Fibroblast of lung (primary cell): ENCODE measurements around the gene PRKACG. TPM values are rescaled to one million over a fixed set of nuclear protein-coding genes. Genes with fewer than 3 reads are reported as not detected.
A peak's percentile ranks its signal among the peaks of the same experiment; 100 is the strongest.

Experiments
- DNase-seq, 2 donors: peaks; one replicate each; pipeline versions ENCODE4 v3.0.0 to v3.0.0-alpha.2; 2010; ENCODE audit warnings: low read depth in 2 of 2
- H2AFZ ChIP-seq: 2 replicates; pipeline ENCODE4 v1.5.1; 2012; ENCODE audit warnings: low read length, control low read depth, inconsistent platforms
- H3K27ac ChIP-seq: 2 replicates; pipeline ENCODE4 v1.5.1; 2011; ENCODE audit warnings: low read length, control low read depth; ENCODE audit not compliant: insufficient read depth
- H3K27me3 ChIP-seq: 2 replicates; pipeline ENCODE4 v1.5.1; 2011; ENCODE audit warnings: mild to moderate bottlenecking, low read length; ENCODE audit not compliant: control insufficient read depth, insufficient read depth
- H3K36me3 ChIP-seq: 2 replicates; pipeline ENCODE4 v1.5.1; 2011; ENCODE audit warnings: low read length; ENCODE audit not compliant: control insufficient read depth, insufficient read depth
- H3K4me1 ChIP-seq: 2 replicates; pipeline ENCODE4 v1.5.1; 2011; ENCODE audit warnings: low read length; ENCODE audit not compliant: control insufficient read depth, insufficient read depth; ENCODE audit errors: extremely low read depth
- H3K4me2 ChIP-seq: 2 replicates; pipeline ENCODE4 v1.5.1; 2011; ENCODE audit warnings: low read length, control low read depth; ENCODE audit not compliant: insufficient read depth; ENCODE audit errors: extremely low read depth
- H3K4me3 ChIP-seq, 4 experiments: fragments of 200-600 bp in 1 of 4; sonication (generic) in 1 of 4; replicated peaks in 1 of 4; 2 replicates each; pipeline ENCODE4 v1.5.1; 2011 to 2016; ENCODE audit warnings: low read length in 4 of 4, low read depth in 3 of 4, mild to moderate bottlenecking in 3 of 4, control low read depth in 2 of 4, inconsistent platforms in 1 of 4, mixed read lengths in 1 of 4; ENCODE audit not compliant: insufficient read depth in 1 of 4; ENCODE audit errors: control extremely low read depth in 1 of 4
- H3K79me2 ChIP-seq: 2 replicates; pipeline ENCODE4 v1.5.1; 2012; ENCODE audit warnings: mild to moderate bottlenecking, low read length, inconsistent platforms; ENCODE audit not compliant: control insufficient read depth, insufficient read depth
- H3K9ac ChIP-seq: 2 replicates; pipeline ENCODE4 v1.5.1; 2011; ENCODE audit warnings: mild to moderate bottlenecking, low read length, control low read depth; ENCODE audit not compliant: insufficient read depth
- H3K9me3 ChIP-seq: 2 replicates; pipeline ENCODE4 v1.5.1; 2012; ENCODE audit warnings: low read depth, low read length; ENCODE audit not compliant: control insufficient read depth, insufficient read depth
- H4K20me1 ChIP-seq: 2 replicates; pipeline ENCODE4 v1.5.1; 2011; ENCODE audit warnings: low read length; ENCODE audit not compliant: control insufficient read depth, insufficient read depth; ENCODE audit errors: extremely low read depth
- EZH2 ChIP-seq: IDR thresholded peaks from 2 replicates; pipeline ENCODE4 v1.5.1; 2012; ENCODE audit warnings: low read length, control low read depth, mild to moderate bottlenecking; ENCODE audit errors: missing control alignments
- polyA plus RNA-seq, 2 donors: library from polyadenylated mRNA; depleted of rRNA in 1 of 2; stranded (reverse) in 1 of 2; unstranded in 1 of 2; fragments of >200 nt; gene quantifications; 2 replicates each; pipeline ENCODE4 v1.2.1, GENCODE V29; 2011 to 2012; ENCODE audit warnings: missing spikeins in 1 of 2
- total RNA-seq: library from RNA; depleted of rRNA; stranded (reverse); fragments of >200 nt; gene quantifications from 2 replicates; pipeline ENCODE4 v1.2.1, GENCODE V29; 2014
- TF ChIP-seq, protein P1 (sequence below), 2 donors: IDR thresholded peaks in 1 of 2; conservative IDR thresholded peaks in 1 of 2; 1 replicate in 1 of 2; 2 replicates in 1 of 2; pipeline ENCODE4 v1.5.1; 2011 to 2012; ENCODE audit warnings: low read length in 2 of 2, control low read depth in 1 of 2, inconsistent platforms in 1 of 2, low read depth in 1 of 2, mild to moderate bottlenecking in 1 of 2

The PRKACG gene
- total and polyA plus RNA-seq, 2 donors (not counting 1 experiment from before 2014, with no cell fraction given): not detected

GRCh38 chr9:69001921-69002320 lies 12.0 kb downstream of the PRKACG start:
- H3K79me2 ChIP-seq: no peaks in the 10 kb centered on the region
- no peaks in the 10 kb centered on the region for H3K9me3 ChIP-seq
- H3K4me2 ChIP-seq: no peak overlapping the region
- no peak overlapping the region for H2AFZ ChIP-seq
- no peak for TF ChIP-seq EZH2
- TF ChIP-seq, protein P1, sequence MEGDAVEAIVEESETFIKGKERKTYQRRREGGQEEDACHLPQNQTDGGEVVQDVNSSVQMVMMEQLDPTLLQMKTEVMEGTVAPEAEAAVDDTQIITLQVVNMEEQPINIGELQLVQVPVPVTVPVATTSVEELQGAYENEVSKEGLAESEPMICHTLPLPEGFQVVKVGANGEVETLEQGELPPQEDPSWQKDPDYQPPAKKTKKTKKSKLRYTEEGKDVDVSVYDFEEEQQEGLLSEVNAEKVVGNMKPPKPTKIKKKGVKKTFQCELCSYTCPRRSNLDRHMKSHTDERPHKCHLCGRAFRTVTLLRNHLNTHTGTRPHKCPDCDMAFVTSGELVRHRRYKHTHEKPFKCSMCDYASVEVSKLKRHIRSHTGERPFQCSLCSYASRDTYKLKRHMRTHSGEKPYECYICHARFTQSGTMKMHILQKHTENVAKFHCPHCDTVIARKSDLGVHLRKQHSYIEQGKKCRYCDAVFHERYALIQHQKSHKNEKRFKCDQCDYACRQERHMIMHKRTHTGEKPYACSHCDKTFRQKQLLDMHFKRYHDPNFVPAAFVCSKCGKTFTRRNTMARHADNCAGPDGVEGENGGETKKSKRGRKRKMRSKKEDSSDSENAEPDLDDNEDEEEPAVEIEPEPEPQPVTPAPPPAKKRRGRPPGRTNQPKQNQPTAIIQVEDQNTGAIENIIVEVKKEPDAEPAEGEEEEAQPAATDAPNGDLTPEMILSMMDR (conservative IDR thresholded peaks at IDR 0.05 in 1 of 2, IDR thresholded peaks at IDR 0.05 in 1 of 2; ENCODE audit: low read depth in 1 of 2, low read length in 2 of 2): no peak
- no peaks in the 10 kb centered on the region for H3K4me1 ChIP-seq
- H3K9ac ChIP-seq: no peak overlapping the region
- no peaks in the 10 kb centered on the region for H4K20me1 ChIP-seq
- H3K36me3 ChIP-seq: no peaks in the 10 kb centered on the region
- no peak overlapping the region for H3K4me3 ChIP-seq
- H3K27ac ChIP-seq: no peak overlapping the region
- no peak for DNase-seq
- peaks cover 2% of the 10 kb centered on the region for H3K27me3 ChIP-seq

- Histone ChIP-seq H3K4me3 (no peak overlapping the region), H3K9ac (no peak overlapping the region), H3K4me2 (no peak overlapping the region), H3K79me2 (no peaks in the 10 kb centered on the region), H3K27me3 (peaks cover 2% of the 10 kb centered on the region), H3K9me3 (no peaks in the 10 kb centered on the region), H4K20me1 (no peaks in the 10 kb centered on the region), H3K36me3 (no peaks in the 10 kb centered on the region), H3K27ac (no peak overlapping the region), H2AFZ (no peak overlapping the region), H3K4me1 (no peaks in the 10 kb centered on the region)
- peak; percentile 55 to 78 for DNase-seq
- TF ChIP-seq EZH2: no peak
- TF ChIP-seq, protein P1 (conservative IDR thresholded peaks at IDR 0.05 in 1 of 2, IDR thresholded peaks at IDR 0.05 in 1 of 2; ENCODE audit: low read depth in 1 of 2, low read length in 2 of 2): peak; percentile 94 to 95
Observed at GRCh38 chr9:68999393-69000105, 14.4 kb downstream of the PRKACG start.

GRCh38 chr9:68998812-68999211 lies 15.1 kb downstream of the PRKACG start:
- no peak for DNase-seq
- Histone ChIP-seq H3K9me3 (no peaks in the 10 kb centered on the region), H3K79me2 (no peaks in the 10 kb centered on the region), H3K9ac (no peak overlapping the region), H3K4me1 (no peaks in the 10 kb centered on the region), H3K27ac (no peak overlapping the region), H3K27me3 (no peaks in the 10 kb centered on the region), H3K36me3 (no peaks in the 10 kb centered on the region), H3K4me3 (no peak overlapping the region), H2AFZ (no peak overlapping the region), H3K4me2 (no peak overlapping the region), H4K20me1 (no peaks in the 10 kb centered on the region)
- no peak for TF ChIP-seq EZH2
- TF ChIP-seq, protein P1 (conservative IDR thresholded peaks at IDR 0.05 in 1 of 2, IDR thresholded peaks at IDR 0.05 in 1 of 2; ENCODE audit: low read depth in 1 of 2, low read length in 2 of 2): no peak
